Left forelimb (tissue), 1 donor: ENCODE measurements around the gene ERAP2.

ENCODE experiments used
- DNase-seq: peaks from one replicate; pipeline ENCODE4 v3.0.0-alpha.2; 2018; ENCODE audit warnings: low spot score

The ERAP2 gene

DNA sequence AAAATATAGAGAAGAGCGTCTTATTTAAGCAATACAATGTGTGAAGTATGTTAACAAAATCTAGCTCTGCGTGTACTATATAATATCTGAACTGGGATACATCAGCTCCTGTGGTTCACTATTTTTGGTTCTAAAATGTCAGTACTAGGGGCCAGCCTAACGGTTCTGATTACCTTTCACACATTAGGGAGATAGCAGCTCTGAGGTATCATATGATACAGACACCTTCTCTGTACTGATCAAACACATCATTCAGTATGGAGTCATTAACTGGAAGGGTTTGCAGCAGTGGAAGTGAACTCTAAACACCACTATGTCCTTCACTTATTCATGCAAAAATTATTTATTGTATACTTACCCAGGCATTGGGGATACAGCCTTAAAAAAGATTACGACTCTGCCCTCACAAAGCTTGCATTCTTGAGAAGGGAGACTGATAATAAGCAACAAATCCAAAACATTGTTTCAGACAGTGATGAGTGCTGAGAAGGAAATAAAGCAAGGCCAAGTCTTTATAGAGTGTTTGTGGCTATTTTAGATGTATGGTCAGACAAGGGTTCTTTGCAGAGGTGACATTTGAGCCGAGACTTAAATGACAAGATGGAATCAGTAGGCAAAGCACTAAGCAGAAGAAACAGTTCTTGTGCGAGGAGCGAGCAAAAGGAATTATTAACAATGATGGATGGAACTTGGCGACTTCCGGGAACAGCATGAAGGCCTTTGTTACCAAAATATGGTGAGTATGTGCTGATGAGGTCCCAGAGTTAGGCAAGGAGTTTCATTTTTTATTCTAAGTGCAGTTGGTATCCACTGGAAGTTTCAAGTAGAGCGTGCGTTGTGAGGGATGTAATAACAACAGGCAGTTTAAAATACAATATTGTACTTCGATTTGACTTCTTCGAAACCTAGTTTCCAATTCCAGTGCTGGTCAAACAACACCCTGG is 57.7 kb downstream of the ERAP2 start:
- no peak for DNase-seq

- DNase-seq, result peak; percentile 95
Measured at GRCh38 chr5:96934708-96935558, 58.6 kb downstream of the ERAP2 start.

- DNase-seq, result peak; percentile 96
Measured at GRCh38 chr5:96935559-96936430, 59.5 kb downstream of the ERAP2 start, which contains the start of gene LNPEP. TSS of gene LNPEP (plus strand) at chr5:96936080. CDS start at chr5:96936156, 76 bp downstream.

DNA sequence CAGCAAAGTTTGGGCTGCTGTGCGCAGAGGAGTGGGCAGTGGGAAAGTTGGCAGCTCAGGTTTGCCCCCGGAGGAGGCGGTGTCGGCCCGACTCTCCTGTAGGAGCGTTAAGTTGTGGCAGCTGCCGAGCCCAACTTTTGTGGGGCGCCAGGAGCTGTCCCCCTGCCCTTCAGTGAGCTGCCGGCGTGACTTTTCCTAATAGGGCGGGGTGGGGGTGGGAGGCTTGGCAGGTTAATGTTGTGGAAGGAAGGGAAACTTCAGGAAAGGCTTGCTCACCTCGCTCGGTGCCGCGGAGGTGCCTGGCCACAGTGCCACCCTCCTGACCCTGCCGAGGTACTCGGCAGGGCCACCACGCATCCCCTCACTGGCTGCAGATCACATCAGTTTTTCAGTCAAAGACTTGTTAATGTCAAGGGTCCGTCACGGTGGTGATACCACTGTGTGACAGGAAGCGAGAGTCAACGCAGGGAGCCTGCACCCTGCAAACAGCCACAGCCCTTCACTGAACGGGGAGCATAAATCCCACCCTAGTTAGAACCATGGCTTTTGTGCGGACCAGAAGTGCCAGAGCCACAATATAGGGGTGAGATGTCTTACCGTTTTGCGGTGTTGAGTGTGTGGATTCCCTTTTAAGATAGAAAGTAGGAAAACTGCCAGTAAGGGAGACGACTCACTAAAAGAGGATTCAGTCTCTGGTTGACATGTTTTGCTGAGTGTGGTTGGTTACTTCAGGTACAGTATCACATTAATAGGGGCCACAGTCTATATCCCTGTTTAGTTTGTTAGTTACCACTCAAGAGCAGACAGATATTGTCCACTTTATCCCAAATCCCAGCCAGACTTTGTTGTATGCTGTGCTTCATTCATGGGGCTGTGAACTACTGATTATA is 60.4 kb downstream of the ERAP2 start:
- DNase-seq, result peak; percentile 70

DNA sequence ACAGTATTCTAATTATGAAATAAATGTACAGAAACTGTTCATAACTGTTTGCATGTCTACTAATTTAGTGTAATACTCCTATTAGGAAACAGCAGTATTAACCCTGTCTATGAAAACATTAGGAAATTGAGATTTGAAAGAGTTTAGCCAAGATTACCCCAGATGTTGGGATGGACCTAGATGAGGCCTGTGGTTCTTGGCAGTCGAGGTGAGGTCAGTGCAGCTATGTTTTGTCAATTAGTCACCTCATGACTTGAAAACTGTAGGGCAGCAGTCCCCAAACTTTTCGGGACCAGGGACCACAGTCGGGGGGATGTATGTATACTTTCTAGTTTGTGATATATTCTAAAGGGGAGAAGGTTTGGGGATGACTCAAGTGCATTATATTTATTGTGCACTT is 64.3 kb downstream of the ERAP2 start:
- no peak for DNase-seq

GRCh38 chr5:96941140-96941539 is 64.8 kb downstream of the ERAP2 start:
- no peak for DNase-seq

GRCh38 chr5:96942078-96942477 is 65.8 kb downstream of the ERAP2 start:
- DNase-seq, result no peak

GRCh38 chr5:96942911-96943310 is 66.6 kb downstream of the ERAP2 start:
- no peak for DNase-seq

- DNase-seq, result no peak
Measured at GRCh38 chr5:96943799-96944198, 67.5 kb downstream of the ERAP2 start.

- DNase-seq, result no peak
Measured at GRCh38 chr5:96945144-96945897, 69.0 kb downstream of the ERAP2 start.

- DNase-seq, result no peak
Measured at GRCh38 chr5:96946381-96946780, 70.1 kb downstream of the ERAP2 start.

DNA sequence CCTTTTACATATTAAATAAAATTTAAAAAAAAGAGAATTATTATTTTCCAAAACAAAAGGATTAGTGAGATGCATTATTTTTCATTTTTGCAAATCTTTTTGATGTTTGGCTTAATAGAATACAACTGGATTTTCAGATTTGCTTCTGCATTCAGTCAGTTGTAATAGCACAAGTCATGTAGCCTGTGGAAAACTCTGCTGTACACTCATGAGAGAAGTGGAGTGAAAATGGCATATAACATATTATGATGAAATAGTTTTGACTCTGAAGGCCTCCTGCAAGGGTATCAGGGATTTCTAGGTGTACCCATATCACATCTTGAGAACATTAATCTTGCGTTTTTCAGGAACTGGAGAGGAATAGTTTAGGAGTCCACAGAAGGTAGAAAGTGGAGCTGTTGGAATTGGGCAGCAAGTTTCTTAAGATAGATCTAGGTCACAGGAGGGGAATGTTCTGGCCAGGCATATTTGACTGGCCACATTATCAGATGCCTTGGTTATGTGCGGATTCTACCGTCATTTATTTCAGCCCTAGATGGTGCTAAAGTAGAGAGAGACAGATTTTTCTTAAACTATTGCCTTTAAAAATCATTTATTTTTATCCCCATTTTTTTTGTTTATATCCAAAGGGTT is 75.9 kb downstream of the ERAP2 start:
- DNase-seq, result no peak

GRCh38 chr5:96952974-96953730 is 76.9 kb downstream of the ERAP2 start:
- DNase-seq, result no peak

DNA sequence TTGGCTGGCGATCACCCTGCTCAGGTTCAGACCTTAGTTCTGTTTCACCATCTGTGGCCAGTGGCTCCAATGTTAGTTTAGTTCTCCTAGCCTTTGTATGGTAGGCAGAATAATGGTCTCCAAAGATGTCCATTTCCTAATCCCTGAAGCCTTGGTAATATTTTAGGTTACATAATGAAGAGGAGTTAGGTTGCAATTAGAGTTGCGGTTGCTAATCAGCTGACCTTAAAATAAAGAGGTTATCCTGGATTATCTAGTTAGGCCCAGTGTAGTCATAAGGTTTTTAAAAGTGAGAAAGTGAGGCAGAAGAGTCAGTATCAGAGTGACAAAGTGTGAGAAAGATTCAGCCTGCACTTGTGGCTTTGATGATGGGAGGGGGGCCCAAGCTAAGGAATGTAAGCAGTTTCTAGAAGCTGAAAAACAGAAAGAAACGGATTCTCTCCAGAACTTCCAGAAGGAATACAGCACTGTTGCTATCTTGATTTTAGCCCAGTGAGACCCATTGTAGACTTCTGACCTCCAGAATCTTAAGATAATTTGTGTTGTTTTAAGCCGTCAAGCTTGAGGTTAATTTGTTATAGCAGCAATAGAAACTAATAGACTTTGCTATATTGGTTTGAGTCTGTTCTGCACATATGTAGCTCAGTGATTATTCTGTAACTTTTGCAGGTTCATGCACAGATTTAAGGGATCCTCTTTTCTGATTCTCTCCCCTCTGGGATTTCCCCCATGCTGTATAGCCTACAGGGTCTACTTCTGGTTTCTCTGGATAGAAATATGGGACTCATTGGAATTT is 81.2 kb downstream of the ERAP2 start:
- no peak for DNase-seq

GRCh38 chr5:96958977-96959376 is 82.7 kb downstream of the ERAP2 start:
- no peak for DNase-seq

DNA sequence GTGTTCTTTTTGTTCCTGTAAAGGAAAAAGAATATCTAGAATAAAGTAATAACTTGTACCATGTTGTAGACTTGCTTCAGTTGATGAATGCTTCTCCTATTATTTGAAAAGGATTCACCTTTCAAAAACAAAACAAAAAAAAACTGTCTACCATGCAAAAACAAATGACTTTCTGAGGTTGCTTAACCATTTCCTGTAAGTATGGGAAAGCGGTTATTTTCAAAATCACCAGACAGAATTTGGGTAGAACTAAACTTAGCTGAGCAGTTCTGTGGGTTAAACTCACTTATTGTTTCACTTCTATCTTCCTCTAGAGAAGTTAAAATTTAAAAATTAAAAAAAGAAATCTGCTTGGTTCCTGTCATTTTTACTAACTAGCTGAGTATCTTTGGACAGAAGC is 84.8 kb downstream of the ERAP2 start:
- no peak for DNase-seq

DNA sequence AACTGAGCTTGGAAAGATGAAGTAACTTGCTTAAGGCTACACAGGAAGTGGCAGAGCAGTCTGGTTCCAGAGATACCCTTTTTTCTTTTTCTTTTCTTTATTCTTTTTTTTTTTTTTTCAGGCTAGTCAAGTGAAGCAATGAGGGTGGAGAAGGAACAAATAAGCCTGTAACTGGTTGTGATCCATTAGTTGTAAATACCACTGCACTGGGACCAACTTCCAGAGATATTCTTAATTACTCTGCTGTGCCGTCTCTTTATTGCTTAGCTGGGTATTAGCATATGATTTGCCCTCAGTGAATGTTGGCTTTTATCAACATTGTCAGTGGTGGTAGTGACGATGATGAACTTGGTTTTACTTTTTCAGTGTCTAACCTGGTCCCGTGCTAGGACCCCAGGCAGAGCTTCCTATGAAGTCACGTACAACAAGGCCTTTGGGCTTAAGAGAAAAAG is 86.3 kb downstream of the ERAP2 start:
- no peak for DNase-seq

DNA sequence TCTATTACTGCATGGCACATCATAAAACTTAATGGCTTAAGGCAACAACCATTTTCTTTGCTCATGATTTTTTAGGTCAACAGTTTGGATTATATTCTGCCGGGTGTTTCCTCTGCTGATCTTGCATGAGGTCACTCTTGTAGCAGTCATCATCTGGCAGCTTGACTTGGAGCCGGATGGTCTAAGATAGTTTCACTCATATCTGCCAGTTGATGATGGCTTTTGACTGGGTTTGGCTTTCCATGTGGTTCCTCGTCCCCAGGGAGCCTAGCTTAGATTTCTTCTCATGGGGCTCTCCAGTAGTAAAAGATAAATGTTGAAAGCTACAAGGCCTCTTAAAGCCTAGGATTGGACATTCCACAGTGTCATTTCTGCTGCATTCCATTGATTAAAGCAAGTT is 87.0 kb downstream of the ERAP2 start:
- DNase-seq, result no peak
